ENCODE data around the gene VIPR2. TPM values are rescaled to one million over a fixed set of nuclear protein-coding genes. Genes with fewer than 3 reads are reported as not detected.

Gene VIPR2
- total and polyA plus RNA-seq, 2 experiments from 2014 or later: 1.3 to 2.7 TPM

DNA sequence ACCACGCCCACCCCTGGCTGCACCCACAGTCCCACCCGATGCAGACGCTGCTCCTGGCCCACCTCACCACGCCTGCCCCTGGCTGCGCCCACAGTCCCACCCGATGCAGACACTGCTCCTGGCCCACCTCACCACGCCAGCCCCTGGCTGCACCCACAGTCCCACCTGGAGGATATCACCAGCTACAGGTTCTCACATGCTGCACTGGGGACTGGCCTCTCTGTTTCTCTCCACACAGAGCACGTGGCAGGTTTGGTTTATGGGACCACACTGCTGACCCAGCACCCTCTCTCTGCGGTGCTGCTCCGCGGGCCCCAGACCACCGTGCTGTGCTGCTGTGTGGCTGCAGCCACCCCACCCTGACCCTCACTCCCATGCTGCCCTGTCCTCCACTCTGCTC lies 120.9 kb downstream of the VIPR2 start:
- no peak overlapping the region for H3K4me2 ChIP-seq
- no peaks in the 10 kb centered on the region for H3K27me3 ChIP-seq (ENCODE audit: insufficient read depth)
- H3K9me2 ChIP-seq (ENCODE audit: insufficient read depth): no peaks in the 10 kb centered on the region
- no peaks in the 10 kb centered on the region for H3K79me2 ChIP-seq (replicated peaks; ENCODE audit: insufficient read depth)
- peaks cover 85% of the 10 kb centered on the region for H3K9me3 Mint-ChIP-seq
- peaks cover 9% of the 10 kb centered on the region for H3K27me3 Mint-ChIP-seq (ENCODE audit: insufficient read depth, low read depth, poor library complexity)
- ATAC-seq (no peak), DNase-seq (ENCODE audit: low spot score) (no peak)
- no peak overlapping the region for H3K4me3 ChIP-seq
- no peak overlapping the region for H3K27ac ChIP-seq (ENCODE audit: low read depth)
- H3K36me3 ChIP-seq (ENCODE audit: insufficient read depth): no peaks in the 10 kb centered on the region; the same call in 1 of the 2 replicates
- TF ChIP-seq POLR2AphosphoS5 (IDR thresholded peaks at IDR 0.05; ENCODE audit: low read depth) (no peak), EZH2 (IDR thresholded peaks at IDR 0.05; ENCODE audit: low read depth, unreplicated experiment) (no peak), ZNF114 (CRISPR knock-in tag; IDR thresholded peaks at IDR 0.05) (no peak), CREB1 (CRISPR knock-in tag; IDR thresholded peaks at IDR 0.05; ENCODE audit: low read depth) (no peak), ZNF331 (CRISPR knock-in tag; IDR thresholded peaks at IDR 0.05; ENCODE audit: low read depth) (no peak), NANOG (IDR thresholded peaks at IDR 0.05; ENCODE audit: borderline replicate concordance) (no peak), JUNB (IDR thresholded peaks at IDR 0.05; ENCODE audit: unreplicated experiment) (no peak), STAT1 (IDR thresholded peaks at IDR 0.05; ENCODE audit: unreplicated experiment) (no peak), EZH2phosphoT487 (IDR thresholded peaks at IDR 0.05; ENCODE audit: unreplicated experiment) (no peak)
- TF ChIP-seq, protein P1, sequence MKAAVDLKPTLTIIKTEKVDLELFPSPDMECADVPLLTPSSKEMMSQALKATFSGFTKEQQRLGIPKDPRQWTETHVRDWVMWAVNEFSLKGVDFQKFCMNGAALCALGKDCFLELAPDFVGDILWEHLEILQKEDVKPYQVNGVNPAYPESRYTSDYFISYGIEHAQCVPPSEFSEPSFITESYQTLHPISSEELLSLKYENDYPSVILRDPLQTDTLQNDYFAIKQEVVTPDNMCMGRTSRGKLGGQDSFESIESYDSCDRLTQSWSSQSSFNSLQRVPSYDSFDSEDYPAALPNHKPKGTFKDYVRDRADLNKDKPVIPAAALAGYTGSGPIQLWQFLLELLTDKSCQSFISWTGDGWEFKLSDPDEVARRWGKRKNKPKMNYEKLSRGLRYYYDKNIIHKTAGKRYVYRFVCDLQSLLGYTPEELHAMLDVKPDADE (IDR thresholded peaks at IDR 0.05): no peak
- TF ChIP-seq, protein P2, sequence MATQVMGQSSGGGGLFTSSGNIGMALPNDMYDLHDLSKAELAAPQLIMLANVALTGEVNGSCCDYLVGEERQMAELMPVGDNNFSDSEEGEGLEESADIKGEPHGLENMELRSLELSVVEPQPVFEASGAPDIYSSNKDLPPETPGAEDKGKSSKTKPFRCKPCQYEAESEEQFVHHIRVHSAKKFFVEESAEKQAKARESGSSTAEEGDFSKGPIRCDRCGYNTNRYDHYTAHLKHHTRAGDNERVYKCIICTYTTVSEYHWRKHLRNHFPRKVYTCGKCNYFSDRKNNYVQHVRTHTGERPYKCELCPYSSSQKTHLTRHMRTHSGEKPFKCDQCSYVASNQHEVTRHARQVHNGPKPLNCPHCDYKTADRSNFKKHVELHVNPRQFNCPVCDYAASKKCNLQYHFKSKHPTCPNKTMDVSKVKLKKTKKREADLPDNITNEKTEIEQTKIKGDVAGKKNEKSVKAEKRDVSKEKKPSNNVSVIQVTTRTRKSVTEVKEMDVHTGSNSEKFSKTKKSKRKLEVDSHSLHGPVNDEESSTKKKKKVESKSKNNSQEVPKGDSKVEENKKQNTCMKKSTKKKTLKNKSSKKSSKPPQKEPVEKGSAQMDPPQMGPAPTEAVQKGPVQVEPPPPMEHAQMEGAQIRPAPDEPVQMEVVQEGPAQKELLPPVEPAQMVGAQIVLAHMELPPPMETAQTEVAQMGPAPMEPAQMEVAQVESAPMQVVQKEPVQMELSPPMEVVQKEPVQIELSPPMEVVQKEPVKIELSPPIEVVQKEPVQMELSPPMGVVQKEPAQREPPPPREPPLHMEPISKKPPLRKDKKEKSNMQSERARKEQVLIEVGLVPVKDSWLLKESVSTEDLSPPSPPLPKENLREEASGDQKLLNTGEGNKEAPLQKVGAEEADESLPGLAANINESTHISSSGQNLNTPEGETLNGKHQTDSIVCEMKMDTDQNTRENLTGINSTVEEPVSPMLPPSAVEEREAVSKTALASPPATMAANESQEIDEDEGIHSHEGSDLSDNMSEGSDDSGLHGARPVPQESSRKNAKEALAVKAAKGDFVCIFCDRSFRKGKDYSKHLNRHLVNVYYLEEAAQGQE (IDR thresholded peaks at IDR 0.05; ENCODE audit: unreplicated experiment): no peak
- TF ChIP-seq, protein P3, sequence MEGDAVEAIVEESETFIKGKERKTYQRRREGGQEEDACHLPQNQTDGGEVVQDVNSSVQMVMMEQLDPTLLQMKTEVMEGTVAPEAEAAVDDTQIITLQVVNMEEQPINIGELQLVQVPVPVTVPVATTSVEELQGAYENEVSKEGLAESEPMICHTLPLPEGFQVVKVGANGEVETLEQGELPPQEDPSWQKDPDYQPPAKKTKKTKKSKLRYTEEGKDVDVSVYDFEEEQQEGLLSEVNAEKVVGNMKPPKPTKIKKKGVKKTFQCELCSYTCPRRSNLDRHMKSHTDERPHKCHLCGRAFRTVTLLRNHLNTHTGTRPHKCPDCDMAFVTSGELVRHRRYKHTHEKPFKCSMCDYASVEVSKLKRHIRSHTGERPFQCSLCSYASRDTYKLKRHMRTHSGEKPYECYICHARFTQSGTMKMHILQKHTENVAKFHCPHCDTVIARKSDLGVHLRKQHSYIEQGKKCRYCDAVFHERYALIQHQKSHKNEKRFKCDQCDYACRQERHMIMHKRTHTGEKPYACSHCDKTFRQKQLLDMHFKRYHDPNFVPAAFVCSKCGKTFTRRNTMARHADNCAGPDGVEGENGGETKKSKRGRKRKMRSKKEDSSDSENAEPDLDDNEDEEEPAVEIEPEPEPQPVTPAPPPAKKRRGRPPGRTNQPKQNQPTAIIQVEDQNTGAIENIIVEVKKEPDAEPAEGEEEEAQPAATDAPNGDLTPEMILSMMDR (conservative IDR thresholded peaks at IDR 0.05; ENCODE audit: low read depth in 2 of 2): no peak
- TF ChIP-seq, protein P4, sequence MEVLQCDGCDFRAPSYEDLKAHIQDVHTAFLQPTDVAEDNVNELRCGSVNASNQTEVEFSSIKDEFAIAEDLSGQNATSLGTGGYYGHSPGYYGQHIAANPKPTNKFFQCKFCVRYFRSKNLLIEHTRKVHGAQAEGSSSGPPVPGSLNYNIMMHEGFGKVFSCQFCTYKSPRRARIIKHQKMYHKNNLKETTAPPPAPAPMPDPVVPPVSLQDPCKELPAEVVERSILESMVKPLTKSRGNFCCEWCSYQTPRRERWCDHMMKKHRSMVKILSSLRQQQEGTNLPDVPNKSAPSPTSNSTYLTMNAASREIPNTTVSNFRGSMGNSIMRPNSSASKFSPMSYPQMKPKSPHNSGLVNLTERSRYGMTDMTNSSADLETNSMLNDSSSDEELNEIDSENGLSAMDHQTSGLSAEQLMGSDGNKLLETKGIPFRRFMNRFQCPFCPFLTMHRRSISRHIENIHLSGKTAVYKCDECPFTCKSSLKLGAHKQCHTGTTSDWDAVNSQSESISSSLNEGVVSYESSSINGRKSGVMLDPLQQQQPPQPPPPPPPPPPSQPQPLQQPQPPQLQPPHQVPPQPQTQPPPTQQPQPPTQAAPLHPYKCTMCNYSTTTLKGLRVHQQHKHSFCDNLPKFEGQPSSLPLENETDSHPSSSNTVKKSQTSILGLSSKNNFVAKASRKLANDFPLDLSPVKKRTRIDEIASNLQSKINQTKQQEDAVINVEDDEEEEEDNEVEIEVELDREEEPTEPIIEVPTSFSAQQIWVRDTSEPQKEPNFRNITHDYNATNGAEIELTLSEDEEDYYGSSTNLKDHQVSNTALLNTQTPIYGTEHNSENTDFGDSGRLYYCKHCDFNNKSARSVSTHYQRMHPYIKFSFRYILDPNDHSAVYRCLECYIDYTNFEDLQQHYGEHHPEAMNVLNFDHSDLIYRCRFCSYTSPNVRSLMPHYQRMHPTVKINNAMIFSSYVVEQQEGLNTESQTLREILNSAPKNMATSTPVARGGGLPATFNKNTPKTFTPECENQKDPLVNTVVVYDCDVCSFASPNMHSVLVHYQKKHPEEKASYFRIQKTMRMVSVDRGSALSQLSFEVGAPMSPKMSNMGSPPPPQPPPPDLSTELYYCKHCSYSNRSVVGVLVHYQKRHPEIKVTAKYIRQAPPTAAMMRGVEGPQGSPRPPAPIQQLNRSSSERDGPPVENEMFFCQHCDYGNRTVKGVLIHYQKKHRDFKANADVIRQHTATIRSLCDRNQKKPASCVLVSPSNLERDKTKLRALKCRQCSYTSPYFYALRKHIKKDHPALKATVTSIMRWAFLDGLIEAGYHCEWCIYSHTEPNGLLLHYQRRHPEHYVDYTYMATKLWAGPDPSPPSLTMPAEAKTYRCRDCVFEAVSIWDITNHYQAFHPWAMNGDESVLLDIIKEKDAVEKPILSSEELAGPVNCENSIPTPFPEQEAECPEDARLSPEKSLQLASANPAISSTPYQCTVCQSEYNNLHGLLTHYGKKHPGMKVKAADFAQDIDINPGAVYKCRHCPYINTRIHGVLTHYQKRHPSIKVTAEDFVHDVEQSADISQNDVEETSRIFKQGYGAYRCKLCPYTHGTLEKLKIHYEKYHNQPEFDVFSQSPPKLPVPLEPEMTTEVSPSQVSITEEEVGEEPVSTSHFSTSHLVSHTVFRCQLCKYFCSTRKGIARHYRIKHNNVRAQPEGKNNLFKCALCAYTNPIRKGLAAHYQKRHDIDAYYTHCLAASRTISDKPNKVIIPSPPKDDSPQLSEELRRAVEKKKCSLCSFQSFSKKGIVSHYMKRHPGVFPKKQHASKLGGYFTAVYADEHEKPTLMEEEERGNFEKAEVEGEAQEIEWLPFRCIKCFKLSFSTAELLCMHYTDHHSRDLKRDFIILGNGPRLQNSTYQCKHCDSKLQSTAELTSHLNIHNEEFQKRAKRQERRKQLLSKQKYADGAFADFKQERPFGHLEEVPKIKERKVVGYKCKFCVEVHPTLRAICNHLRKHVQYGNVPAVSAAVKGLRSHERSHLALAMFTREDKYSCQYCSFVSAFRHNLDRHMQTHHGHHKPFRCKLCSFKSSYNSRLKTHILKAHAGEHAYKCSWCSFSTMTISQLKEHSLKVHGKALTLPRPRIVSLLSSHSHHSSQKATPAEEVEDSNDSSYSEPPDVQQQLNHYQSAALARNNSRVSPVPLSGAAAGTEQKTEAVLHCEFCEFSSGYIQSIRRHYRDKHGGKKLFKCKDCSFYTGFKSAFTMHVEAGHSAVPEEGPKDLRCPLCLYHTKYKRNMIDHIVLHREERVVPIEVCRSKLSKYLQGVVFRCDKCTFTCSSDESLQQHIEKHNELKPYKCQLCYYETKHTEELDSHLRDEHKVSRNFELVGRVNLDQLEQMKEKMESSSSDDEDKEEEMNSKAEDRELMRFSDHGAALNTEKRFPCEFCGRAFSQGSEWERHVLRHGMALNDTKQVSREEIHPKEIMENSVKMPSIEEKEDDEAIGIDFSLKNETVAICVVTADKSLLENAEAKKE (CRISPR knock-in tag; IDR thresholded peaks at IDR 0.05): no peak
- H3K4me1 ChIP-seq (ENCODE audit: insufficient read depth): no peaks in the 10 kb centered on the region; the same call in 1 of the 2 replicates
- H4K20me1 ChIP-seq (replicated peaks; ENCODE audit: insufficient read depth): no peaks in the 10 kb centered on the region
- no peak overlapping the region for H3K27ac Mint-ChIP-seq
- no peaks in the 10 kb centered on the region for H3F3A ChIP-seq (replicated peaks; ENCODE audit: low read depth)
- no peak overlapping the region for H2AFZ ChIP-seq
- peaks cover 21% of the 10 kb centered on the region for H3K36me3 Mint-ChIP-seq (ENCODE audit: low read depth)
- H3K4me1 Mint-ChIP-seq: peaks cover 7% of the 10 kb centered on the region; the same call in 2 of the 3 replicates
- H3K4me3 Mint-ChIP-seq: no peak overlapping the region

Data from GM23338 (cell line).